AG10803 (cell line): ENCODE results near the gene ZFYVE28.

Experiments used
- DNase-seq: peaks from one replicate; pipeline ENCODE4 v3.0.0; 2010; ENCODE audit warnings: low read depth
- H3K4me3 ChIP-seq: 2 replicates; pipeline ENCODE4 v1.5.1; 2011; ENCODE audit warnings: mild to moderate bottlenecking, low read length, control low read depth
- CTCF ChIP-seq: conservative IDR thresholded peaks from 2 replicates; pipeline ENCODE4 v1.5.1; 2011; ENCODE audit warnings: mild to moderate bottlenecking, low read length, control low read depth, inconsistent platforms

Gene ZFYVE28

GRCh38 chr4:2286904-2287593 is 131.4 kb downstream of the ZFYVE28 start:
- H3K4me3 ChIP-seq = no peak overlapping the region
- no peak for TF ChIP-seq CTCF
- DNase-seq = no peak

- no peak overlapping the region for H3K4me3 ChIP-seq
- DNase-seq = no peak
Measured at GRCh38 chr4:2285613-2286381, 132.6 kb downstream of the ZFYVE28 start.

GRCh38 chr4:2284934-2285612 is 133.4 kb downstream of the ZFYVE28 start:
- peak; percentile 58 for DNase-seq
- TF ChIP-seq CTCF = no peak
- no peak overlapping the region for H3K4me3 ChIP-seq

More at GRCh38 chr4:2285613-2286381, 132.6 kb downstream of the ZFYVE28 start:
- TF ChIP-seq CTCF = no peak

GRCh38 chr4:2284161-2284933 is 134.1 kb downstream of the ZFYVE28 start:
- H3K4me3 ChIP-seq = no peak overlapping the region
- TF ChIP-seq CTCF = no peak

GRCh38 chr4:2283199-2283711 is 135.2 kb downstream of the ZFYVE28 start:
- no peak for DNase-seq
- no peak for TF ChIP-seq CTCF
- H3K4me3 ChIP-seq = no peak overlapping the region

More at GRCh38 chr4:2284161-2284933, 134.1 kb downstream of the ZFYVE28 start:
- DNase-seq = no peak

GRCh38 chr4:2281575-2282343 is 136.7 kb downstream of the ZFYVE28 start:
- no peak for DNase-seq
- H3K4me3 ChIP-seq = no peak overlapping the region
- 0 out of 2 replicates have a peak, but pooled peaks have one; percentile 6 for TF ChIP-seq CTCF
